HG02852 (cell line): ENCODE data around the gene USP22.
"Not testable (repeated sequence)": the region's sequence is repeated elsewhere in the genome, so short reads cannot be mapped to it uniquely, and the experiment has no call there.

Experiments
- ATAC-seq: cut with Tn5 transposase; IDR thresholded peaks from one replicate; pipeline ENCODE4 v1.9.1; 2021; ENCODE audit warnings: mild to moderate bottlenecking, moderate library complexity; ENCODE audit not compliant: unreplicated experiment

The USP22 gene

DNA sequence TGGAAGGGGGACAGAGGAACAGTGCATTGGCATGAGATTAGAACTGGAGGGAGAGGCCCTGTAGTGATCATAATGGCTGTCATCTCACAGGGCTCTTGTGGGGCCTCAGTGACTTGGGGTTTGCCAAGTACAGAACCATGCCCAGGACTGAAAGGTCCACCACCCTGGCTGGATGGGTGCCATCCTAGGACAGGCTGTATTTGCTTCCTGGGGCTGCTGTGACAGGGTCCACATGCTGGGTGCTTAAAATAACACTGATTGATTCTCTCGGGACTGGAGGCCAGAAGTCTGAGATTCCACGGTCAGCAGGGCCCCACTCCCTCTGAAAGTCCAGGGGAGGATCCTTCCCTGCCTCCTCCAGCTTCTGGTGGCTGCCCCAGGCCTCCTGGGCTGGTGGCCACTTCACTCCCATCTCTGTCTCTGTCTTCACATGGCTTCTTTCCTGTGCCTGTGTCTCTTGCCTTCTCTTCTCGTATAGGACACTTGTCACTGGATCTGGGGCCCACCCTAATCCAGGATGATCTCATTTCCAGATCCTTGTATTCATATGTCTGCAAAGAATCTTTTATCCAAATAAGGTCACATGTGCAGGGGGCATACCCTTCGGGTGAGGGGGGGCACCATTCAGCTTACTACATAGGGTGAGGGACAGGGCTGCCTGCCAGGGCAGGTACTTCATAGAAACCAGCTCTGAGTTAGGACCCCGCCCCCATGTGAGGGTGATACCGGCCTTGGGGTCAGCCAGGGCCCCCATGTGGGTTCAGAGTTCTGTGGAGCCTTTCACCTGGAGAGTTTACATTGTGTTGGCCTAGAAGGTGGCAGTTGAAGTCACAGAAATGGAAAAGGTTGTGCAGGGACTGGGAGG lies 52.6 kb downstream of the USP22 start:
- no peak for ATAC-seq

- ATAC-seq, result no peak
These were observed 53.3 kb downstream of the USP22 start for GRCh38 chr17:20989481-20989880.

GRCh38 chr17:20988896-20989295 lies 53.9 kb downstream of the USP22 start:
- ATAC-seq, result no peak

GRCh38 chr17:20988001-20988636 lies 54.7 kb downstream of the USP22 start:
- ATAC-seq, result no peak

GRCh38 chr17:20987511-20987910 lies 55.3 kb downstream of the USP22 start:
- no peak for ATAC-seq

- ATAC-seq, result no peak
These were observed 55.9 kb downstream of the USP22 start for GRCh38 chr17:20986767-20987510.

- no peak for ATAC-seq
These were observed 59.5 kb downstream of the USP22 start for GRCh38 chr17:20983359-20983637.

GRCh38 chr17:20982589-20983358 lies 60.0 kb downstream of the USP22 start:
- ATAC-seq, result no peak

DNA sequence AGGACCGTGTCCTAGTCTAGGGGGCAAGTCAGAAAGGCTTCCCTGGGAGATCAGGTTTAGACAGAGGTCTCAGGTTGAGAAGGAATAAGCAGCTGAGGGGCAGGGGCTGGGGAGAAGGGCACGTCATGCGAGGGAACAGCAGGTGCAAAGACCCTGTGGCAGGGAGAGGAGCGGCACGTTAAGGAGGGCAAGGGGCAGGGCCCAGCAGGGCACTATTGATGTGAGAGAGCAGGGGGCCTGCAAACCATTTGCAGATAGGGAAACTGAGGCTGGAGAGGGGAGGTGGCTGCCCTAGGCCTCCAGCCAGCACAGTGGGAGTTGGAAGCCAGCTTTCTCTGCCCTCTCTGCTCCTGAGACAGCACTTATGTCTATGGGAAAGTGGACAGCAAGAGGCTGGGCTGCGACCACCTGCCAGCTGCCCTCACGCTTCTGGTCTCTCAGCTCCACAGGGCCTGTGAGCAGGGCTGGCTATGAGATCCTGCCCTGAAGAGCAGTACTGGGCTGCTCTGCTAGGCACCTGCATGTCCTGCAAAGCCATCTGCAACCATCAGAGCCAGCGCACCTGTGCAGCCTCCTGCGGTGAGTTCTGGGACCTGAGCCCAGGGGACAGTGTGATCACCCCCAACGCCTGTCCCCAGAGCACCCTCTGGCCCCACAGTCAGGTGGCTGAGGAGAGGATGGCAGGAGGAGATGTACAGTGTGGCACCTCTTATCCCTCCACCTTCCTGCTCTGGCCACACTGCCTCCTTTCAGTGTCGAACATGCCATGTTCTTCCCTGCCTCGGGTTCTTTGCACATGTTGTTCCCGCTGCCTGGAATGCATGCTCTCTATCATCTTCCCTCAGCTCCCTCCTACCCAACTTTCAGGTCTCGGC lies 61.5 kb downstream of the USP22 start:
- ATAC-seq, result no peak

GRCh38 chr17:20979792-20980083 lies 63.1 kb downstream of the USP22 start:
- ATAC-seq, result no peak

- ATAC-seq, result not testable (repeated sequence)
These were observed 63.6 kb downstream of the USP22 start for GRCh38 chr17:20979007-20979791.

- not testable (repeated sequence) for ATAC-seq
These were observed 65.1 kb downstream of the USP22 start for GRCh38 chr17:20977609-20978253.

DNA sequence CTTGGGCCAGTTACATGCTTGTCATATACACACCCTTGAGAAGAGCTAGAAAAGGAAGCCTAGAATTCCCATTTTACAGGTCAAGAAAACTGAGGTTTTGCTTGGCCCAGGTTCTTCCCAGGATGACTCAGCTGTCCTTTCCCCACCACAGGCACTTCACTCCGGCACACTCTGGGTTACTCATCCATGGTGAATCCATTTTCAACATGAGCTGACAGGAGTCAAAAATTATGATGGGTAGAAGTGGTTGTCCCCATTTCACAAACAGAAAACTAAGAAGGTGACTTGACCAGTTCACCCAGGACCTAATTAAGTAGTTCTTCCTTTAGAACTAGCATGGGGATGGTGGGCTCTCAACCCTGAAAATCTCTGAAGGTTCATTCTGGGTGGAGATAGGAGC lies 67.2 kb downstream of the USP22 start:
- no peak for ATAC-seq

- ATAC-seq, result no peak
These were observed 72.5 kb downstream of the USP22 start for GRCh38 chr17:20970329-20970728.

- ATAC-seq, result no peak
These were observed 73.7 kb downstream of the USP22 start for GRCh38 chr17:20968913-20969616.

DNA sequence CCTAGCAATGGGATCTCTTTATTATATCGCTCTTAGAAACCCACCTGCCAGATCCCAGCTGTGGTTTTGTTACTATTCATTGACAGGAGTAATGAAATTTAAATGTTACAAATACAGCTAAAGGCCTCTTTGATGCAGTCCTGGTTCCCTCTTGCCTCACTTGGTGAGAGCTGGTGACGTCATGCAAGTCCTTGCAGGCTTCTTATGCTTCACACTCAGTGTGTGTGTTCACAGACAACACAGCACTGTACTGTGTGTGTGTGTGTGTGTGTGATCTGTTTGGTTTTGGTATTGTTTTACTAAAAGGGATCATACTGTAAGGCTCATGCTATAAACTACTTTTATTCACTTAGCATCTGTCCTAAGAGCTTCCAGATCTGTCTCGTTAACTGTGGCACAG lies 75.0 kb downstream of the USP22 start:
- no peak for ATAC-seq

DNA sequence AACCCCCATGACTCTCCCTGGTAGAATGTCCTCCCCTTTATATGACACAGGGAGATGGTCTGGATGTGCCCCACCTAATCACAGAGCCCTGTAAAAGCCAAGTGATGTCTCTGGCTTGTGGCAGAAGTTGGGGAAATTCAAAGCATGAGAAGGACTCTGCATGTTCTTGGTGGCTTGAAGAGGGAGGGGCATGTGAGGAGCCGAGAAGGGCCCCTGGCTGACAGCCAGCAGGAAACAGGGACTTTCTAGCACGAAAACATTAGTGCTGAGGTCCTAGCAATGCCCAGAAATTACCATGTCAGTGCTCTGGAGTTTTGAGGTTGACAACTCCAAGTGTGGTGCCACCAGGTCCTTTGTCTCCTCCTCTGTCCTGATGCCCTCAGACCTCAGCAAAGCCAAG lies 75.9 kb downstream of the USP22 start:
- ATAC-seq, result no peak

DNA sequence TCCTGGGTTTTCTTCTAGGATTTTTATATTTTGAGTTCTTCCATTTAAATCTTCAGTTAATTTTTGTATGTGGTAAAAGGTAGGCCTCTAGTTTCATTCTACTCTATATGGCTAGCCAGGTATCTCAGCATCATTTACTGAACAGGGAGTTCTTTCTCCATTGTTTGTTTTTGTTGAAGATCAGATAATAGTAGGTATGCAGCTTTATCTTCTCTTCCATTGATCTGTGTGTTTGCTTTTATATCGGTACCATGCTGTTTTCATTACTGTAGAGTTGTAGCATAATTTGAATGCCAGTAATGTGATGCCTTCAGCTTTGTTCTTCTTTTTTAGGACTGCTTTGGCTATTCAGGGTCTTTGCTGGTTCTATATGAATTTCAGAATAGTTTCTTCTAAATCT lies 77.3 kb downstream of the USP22 start:
- no peak for ATAC-seq

GRCh38 chr17:20961586-20961985 lies 81.2 kb downstream of the USP22 start:
- no peak for ATAC-seq
